HG03095 (cell line): ENCODE measurements around the gene SNX20.

ENCODE experiments used
- ATAC-seq: cut with Tn5 transposase; IDR thresholded peaks from one replicate; pipeline ENCODE4 v1.9.1; 2021; ENCODE audit warnings: moderate library complexity; ENCODE audit not compliant: unreplicated experiment

SNX20 gene

GRCh38 chr16:50681021-50681885 is at the start of gene SNX20:
Gene SNX20, minus strand, starts transcription at chr16:50681312. Its CDS starts 3,786 bp downstream, at chr16:50677526.
- ATAC-seq = peak; percentile 35

GRCh38 chr16:50724306-50724705 is 43.2 kb upstream of the SNX20 start:
- ATAC-seq = no peak

DNA sequence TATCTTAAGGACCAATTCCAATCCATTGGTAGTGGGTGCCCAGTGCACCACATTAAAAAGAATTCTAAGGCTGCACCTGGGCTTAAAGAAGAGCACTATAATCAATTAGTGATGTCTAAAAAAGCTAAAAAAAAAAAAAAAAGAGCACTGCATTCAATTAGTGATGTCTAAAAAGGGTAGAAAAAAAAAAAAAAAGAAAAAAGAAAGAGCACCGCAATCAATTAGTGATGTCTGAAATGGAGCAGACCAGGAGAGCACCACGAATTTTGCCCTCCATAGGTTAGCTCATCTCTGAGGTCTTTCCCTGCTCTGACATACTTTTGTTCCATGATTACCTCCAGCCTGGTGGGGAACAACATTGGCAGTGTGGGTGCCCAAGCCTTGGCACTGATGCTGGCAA is 41.8 kb upstream of the SNX20 start:
- ATAC-seq = no peak

GRCh38 chr16:50722405-50722737 is 41.3 kb upstream of the SNX20 start:
- no peak for ATAC-seq

- no peak for ATAC-seq
Observed at GRCh38 chr16:50721549-50722404, 40.7 kb upstream of the SNX20 start.

DNA sequence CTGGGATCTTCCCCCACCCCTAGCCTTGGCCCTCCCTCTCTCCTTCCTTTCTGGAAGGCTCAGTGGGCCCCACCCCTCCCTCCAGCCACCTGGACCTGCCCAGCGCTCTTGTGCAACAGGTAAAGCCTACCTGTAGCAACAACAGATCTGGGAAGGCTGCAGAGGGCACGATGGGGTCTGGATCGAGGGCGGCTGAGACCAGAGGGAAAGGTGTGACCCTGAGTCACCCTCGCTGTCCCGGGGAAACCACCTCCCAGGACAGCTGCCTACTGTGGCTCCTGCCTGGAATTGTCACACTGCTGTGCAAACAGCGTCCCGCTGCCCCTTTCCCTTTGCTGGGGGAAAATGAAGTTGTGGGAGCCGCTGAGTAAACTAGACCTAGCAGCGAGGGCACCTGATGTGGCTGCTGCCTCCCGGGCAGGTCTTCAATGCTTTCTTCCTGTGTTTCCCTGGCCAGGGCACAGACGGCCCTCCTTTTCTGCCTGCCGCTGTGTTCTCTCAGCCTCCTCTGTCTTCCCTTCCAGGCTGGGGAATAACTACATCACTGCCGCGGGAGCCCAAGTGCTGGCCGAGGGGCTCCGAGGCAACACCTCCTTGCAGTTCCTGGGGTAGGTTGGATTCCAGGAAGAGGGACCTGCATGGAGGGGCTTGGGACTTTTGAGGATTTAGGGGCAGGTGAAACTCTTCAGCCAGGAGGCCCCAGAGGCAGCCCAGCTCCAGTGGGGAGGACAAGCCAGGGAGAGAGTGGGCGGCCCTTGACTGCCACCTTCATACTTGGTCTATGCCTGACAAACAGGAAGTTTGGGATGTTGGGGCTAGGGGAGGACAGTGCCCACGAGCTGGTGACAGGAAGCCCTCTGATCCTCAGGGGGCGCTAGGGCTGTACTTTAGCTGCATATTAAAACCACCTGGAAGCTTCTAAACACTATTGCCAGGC is 38.6 kb upstream of the SNX20 start:
- ATAC-seq = no peak

- ATAC-seq = no peak
Observed at GRCh38 chr16:50718761-50719400, 37.8 kb upstream of the SNX20 start.

DNA sequence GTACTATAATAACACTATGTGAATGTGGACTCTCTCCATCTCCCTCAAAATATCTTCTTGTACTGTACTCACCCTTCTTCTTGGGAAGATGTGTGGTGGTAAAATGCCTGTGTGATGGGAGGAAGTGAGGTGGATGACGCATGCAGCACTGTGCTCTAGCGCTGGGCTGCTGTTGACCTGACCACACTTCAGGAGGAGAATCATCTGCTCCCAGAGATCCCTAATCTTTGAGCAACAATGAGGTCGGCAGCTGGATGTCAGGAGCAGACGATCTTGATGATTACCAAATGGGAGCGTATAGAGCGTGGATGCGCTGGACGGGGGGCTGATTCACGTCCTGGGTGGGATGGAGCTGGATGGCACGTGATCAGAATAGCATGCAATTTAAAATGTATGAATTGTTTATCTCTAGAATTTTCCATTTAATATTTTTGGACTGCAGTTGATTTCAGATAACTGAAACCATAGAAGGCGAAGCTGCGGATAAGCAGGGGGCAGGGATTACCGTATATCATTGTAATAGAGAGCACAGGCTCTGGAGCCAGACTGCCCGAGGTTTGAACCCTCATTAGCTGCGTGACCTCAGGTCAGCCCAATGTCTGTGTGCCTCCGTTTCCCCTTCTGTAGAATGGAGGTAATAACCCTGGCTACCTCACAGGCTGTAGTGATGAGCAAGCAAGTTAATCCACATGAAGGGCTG is 37.1 kb upstream of the SNX20 start:
- ATAC-seq = no peak

DNA sequence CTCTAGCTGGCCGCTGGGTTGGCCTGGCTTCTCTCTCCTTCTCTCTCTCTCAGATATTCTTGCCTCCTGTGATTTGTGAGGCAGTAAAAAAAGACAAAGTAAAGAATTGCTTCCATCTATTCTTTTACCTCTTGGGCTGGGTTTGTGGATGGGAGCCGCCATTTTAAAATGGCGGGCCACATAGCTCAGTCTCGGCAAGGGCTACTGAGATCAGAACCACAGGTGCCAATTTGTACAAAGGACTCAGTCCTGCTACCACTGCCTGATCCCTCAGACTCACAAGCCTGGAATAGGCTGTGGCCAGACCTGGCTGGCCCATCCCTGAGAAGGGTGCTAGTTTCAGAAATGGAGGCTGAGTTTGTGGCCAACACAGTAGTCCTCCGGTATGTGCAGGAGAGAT is 36.4 kb upstream of the SNX20 start:
- ATAC-seq = no peak

- no peak for ATAC-seq
Observed at GRCh38 chr16:50717091-50717490, 36.0 kb upstream of the SNX20 start.

GRCh38 chr16:50712956-50713355 is 31.8 kb upstream of the SNX20 start:
- ATAC-seq = no peak

DNA sequence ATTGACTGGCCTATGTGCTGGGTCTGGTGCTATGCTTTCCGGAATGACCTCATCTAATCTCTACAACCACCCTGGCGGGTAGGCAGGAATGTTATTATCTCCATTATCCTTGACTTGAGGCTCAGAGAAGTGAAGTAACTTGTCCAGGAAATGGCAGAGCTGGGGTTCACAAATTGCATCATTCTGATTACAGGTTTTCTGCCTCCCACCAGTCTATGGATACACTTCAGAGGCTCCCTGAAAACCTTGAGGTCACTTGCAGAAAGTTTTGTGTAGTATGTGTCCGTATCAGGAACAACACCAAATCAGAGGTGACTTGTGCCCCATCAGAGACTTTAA is 31.4 kb upstream of the SNX20 start:
- no peak for ATAC-seq

- ATAC-seq = no peak
Observed at GRCh38 chr16:50711862-50712559, 30.9 kb upstream of the SNX20 start.

DNA sequence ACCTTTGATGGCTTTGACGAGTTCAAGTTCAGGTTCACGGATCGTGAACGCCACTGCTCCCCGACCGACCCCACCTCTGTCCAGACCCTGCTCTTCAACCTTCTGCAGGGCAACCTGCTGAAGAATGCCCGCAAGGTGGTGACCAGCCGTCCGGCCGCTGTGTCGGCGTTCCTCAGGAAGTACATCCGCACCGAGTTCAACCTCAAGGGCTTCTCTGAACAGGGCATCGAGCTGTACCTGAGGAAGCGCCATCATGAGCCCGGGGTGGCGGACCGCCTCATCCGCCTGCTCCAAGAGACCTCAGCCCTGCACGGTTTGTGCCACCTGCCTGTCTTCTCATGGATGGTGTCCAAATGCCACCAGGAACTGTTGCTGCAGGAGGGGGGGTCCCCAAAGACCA is 29.9 kb upstream of the SNX20 start:
- ATAC-seq = no peak

DNA sequence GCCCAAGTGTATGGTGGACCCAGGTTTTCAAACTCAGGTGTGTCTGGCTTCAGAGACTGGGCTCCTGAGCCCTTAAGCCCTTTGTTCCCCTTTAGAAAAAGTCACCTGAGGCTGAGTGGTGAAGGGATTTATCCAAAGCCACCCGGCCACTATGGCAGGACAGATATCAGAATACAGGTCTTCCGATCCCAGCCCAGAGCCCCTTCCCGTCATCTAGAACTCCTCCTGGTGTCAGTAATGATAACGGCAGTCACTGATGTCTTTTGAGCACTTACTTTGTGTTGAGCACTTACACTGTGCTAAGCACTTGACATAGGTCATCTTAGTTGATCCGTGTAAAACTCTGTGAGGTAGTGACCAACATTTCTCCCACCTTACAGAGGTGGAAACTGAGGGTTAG is 28.9 kb upstream of the SNX20 start:
- ATAC-seq = no peak

GRCh38 chr16:50709061-50709684 is 28.1 kb upstream of the SNX20 start:
- no peak for ATAC-seq

DNA sequence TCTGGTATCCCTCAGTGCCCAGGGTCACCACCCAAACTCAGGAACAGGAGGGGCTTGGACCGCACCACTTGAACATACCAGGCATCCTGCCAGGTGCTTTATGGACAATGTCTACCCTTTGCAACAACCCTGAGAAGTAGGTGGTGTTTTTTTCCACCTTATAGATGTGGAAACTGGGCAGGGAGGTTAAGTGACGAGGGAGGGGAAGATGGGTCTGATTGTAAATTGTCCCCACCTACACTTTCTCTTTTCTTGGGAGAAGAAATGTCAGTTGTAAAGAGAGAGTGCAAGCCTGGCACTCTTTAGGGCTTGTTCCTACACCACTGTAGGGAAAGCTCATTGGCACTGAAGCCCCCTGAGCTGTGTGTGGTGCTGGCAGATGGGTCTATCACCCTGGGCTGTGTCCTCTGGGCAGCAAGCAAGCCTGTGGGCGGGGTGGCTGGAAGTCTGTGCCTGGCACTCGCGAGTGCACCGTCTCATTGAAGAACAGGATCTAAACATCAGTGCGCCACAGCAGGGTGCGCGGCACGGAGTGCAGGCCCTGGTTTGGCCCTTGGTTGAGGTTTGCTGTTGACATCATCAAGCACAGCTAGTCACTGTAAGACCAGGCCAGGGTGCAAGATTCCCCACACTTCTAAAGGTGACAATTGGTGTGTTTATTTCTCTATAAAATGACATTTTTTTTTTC is 27.4 kb upstream of the SNX20 start:
- no peak for ATAC-seq

GRCh38 chr16:50706250-50706649 is 25.1 kb upstream of the SNX20 start:
- no peak for ATAC-seq
